Measurements from ENCODE around the gene ST14.

DNA sequence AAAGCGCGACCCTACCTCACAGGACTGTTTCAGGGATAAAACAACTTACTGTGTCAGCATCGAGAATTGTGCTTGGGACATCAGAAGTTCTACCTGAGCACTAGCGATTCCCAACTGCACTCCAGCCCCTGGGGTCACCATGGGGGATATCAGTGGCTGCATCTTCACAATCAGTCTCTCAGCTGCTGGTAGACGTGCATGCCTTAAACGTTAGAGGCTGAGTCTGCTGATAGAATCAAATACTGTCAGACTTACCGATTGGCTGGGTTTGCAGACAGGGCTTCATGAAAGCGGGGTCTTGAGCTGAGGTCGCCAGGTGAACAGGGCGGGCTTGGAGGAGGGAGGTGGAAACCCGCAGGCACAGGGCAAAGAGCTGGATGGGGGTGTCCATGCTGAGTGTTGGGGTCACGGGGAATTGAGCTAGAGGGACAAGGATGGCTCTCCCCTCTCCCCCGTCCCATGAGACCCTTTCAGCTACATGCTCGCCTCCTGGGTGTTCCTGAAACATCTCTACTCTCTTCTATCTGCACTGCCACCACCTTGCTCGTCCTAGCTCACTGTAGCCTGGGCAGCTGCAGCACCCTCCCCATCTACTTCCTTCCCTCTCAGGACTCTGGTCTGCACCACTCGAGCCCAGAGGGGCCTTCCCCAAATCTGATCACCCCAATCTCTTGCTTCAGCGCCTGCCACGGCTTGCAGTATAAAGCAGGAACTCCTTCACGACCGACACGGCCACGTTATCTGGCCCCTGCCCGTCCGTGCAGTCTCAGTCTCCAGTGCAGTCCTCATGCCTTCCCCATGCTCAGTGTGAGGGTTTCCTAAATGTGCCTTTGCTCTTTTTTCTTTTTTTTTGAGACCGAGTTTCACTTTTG lies 43.5 kb downstream of the ST14 start:
- TF ChIP-seq ARNT (IDR thresholded peaks at IDR 0.05) (no peak), ELF4 (IDR thresholded peaks at IDR 0.05) (no peak), BHLHE40 (IDR thresholded peaks at IDR 0.05; ENCODE audit: borderline replicate concordance) (no peak)

Data from HEK293T (cell line).